GM20431 (cell line): ENCODE measurements around the gene FLT4.

Experiments used
- in situ Hi-C: fragments of 300-500 bp; cut with MseI, MboI; formaldehyde crosslinking; loops from one replicate; pipeline ENCODE4 v1.15.0; 2020; ENCODE audit warnings: low sequenced_read_pairs; ENCODE audit not compliant: unreplicated experiment

Gene FLT4

DNA sequence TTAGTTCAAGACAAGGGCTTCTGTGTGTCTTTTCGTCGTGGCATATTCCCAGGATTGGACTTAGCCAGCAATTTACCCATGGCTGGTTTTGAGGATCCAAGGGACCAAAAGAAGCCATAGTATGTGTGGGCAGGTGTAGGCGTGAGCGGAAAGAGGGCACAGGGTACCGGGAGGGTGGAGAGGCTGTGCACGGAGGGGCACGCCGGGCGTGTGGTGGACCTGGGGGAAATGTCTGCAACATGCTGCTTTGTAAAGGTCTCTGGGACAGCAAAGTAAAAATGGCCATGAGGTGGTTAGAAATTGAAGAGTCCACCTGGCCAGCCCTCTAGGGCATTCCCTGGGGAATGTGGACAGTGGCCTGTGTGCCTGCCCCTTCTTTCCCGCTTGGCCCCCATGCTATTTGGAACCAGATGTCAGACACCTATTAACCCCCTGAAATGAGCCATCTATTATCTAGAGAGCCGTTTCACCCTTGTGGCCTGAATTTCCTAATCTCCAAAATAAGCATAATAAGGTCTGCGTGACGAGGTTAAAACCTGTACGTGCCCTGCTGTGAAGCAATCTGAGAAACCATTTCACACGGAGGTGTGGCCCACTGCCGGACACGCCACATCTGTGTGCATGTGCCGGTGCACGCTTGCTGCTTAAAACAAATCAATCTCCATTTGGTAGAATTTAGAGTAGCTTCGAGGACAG is 5.1 kb downstream of the FLT4 start:
- in situ Hi-C loops = no loop called here

DNA sequence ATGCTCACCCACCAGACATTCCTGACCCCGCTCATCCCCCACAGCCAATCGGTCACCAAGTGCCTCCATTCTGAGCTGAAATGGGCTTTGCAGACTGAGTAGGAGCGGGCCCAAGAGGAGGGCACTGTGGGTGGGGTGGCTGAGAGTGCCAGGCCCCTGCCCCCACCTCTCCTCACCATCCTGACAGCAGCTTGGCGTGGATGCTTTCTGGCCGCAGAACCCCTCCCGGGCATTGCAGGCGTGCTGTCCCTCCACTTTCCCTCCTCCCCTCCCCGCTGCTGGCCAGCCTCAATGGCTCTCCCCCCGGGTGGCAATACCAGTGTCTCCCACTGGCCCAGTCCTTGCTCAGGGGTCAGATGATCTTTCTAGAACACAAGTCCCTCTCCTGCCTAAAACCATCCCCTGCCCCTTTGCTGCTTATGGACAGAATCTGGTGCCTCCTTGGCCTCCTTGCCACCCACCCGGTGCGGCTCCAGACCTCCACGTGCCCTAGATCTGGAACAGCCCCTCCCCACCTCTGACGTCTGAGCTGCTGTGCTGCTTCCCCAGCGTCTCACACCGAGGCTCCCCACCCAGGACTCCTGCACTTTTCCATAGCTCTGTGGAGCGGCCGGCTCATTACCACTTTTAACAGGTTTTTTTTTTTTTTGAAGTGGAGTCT is 6.1 kb downstream of the FLT4 start:
- in situ Hi-C loops = no loop called here

DNA sequence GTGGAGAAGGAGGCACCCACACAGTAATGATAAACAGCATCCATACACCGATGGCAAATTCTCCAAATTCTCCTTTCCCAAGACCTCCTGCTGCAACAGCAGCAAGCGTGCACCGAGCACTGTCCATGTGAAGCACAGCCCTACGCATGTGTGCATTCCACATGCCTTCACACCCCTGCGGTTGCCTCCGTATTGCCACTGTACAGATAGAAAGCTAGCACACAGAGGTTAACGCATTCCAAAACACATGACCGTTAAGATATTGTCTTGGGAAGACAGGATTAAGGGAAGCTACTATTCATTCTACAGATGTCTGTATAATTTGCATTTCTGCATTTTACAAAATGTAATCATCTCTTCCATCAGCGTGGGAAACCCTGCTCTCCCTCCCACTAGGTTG is 6.6 kb downstream of the FLT4 start:
- in situ Hi-C loops = no loop called here

DNA sequence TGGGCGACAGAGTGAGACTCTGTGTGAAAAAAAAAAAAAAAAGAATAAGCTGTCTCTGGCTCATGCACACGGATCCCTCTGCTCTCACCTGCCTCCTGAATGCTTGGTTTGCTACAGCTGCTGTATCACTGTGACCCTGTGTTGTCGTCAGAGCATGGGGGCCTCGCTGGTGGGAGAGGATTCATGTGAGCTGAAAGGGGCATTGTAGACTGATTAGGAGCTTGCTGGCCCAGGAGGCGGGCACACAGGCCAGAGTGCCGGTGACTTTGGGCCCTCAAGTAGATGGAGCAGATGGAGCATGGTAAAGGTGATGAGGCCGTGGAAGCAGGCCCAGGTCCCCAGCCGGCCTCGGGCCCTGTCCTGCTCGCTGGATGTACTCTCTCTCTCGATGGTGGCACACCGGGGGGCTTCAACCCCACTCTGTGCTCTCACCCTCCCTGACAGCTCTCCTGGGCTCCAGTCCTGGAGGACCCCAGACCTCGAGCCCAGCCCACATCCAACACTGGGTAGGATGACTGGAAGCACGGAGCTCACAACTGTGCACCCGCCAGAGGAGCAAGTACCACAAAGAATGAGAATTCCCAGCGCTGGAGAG is 7.1 kb downstream of the FLT4 start:
- in situ Hi-C loops = no loop called here

DNA sequence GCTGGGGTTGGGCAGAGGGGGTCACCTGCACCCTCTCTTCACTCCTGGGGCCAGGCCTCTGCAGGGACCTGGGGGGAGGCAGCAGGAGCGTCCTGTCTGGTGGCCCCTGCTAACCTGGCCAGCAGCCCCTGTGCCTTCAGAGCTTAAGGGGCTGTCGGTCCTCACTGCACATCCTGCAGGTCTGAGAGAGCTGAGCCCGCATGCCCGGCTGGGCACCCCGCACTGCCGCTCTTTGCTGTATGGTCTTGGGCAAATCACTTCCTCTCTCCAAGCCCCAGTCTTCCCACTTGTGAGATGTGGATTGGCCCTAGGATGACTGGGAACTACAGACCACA is 7.9 kb downstream of the FLT4 start:
- in situ Hi-C loops = no loop called here

DNA sequence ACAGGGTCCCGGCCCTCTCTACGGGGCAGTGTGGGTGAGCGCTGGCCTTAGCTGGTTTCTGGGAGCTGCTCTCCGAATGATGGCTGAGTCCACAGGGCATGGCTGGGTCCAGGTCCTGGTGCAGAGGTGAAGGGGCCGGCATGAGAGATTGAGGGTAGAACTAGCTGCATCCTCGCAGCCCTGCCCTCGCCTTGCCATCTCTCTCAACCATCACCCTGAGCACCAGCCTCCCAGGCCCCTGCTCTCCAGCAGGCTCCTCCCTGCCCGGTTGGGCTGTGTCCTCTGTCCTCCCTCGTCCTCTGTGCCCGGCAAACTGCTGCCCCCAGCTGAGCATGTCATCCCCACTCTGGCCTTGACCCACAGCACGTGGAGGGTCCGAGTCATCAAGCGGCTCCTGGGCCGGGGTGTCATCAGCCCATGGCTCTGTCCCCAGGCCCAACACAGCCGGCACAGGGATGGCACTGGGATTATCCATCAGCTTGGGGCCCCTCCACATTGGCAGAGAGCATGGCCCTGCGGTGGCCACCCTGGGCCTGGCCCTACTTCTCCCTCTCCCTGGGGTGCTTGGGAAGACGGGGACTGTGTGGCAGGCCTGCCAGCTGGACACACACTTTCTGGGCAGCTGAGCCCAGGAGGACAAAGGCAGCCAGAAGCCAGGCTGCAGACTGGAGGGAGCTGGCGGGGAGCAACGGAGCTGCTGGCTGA is 8.4 kb downstream of the FLT4 start:
- in situ Hi-C loops = no loop called here

DNA sequence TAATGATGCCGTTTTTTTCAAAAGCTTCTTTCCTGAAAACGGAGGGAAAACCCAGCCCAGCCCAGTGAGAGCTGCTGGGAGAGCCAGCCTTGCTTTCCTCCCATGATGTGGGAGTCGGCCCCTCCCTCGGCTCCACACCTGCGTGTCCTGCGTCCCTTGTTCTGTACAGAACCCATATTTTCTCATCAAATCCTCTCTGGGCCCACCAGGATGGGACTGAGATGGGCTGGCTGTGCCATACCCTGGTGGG is 8.9 kb downstream of the FLT4 start:
- in situ Hi-C loops = no loop called here

DNA sequence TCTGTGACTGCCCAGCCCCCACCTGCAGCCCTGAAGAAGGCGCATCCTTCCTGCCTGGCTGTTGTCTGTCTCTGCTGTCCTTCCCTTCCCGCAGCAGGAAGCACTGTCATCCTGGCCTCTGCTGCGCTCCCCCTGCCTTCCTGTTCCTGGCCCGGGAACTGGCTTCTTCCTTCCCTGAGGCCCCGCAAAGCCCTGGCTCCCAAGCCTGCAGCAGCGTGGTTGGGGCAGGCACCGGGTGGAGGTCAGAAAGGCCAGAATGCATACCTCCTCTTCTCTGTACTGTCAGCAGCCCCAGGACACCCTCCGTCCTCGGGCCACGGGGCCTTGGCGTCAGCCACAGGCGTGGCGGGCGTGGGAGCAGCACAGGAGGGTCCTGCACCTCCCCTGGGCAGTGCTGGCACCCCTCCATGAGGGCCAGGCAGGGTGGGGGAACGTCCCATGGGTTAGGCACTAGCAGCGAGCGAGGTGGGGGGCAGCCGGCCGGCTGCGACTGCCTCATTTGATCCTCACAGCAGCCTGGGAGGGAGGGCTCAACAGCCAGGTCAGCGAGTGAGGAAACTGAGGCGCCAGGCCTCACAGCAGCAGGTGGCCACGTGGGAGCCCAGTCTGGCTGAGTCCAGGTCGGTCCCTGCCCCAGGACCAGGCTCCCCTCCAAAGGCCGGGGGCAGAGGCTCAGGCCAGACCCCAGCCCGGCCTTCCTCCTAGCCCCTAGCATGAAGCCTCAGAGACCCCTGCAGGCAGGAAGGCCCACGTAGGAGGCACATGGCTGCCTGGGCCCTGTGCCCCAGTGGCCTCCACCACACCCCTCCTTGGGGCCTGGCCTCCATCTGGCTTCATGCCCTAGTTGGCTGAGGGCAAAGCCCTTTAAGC is 9.4 kb downstream of the FLT4 start:
- in situ Hi-C loops = no loop called here

DNA sequence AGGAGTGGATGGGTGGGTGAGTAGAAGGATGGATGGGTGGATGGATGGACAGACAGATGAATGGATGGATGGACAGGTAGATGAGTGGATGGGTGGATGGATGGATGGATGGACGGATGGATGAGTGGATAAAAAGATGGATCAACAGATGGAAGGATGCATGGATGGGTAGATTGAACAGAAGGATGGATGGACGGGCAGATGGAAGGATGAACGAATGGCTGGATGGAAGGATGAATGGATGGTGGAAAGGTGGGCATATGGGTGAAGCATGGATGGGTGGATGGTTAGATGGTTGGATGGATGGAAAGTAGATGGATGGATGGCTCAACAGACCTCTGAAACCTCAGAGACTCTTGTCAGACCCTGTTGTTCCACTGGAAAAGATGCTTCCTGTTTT is 10.1 kb downstream of the FLT4 start:
- in situ Hi-C loops = no loop called here

DNA sequence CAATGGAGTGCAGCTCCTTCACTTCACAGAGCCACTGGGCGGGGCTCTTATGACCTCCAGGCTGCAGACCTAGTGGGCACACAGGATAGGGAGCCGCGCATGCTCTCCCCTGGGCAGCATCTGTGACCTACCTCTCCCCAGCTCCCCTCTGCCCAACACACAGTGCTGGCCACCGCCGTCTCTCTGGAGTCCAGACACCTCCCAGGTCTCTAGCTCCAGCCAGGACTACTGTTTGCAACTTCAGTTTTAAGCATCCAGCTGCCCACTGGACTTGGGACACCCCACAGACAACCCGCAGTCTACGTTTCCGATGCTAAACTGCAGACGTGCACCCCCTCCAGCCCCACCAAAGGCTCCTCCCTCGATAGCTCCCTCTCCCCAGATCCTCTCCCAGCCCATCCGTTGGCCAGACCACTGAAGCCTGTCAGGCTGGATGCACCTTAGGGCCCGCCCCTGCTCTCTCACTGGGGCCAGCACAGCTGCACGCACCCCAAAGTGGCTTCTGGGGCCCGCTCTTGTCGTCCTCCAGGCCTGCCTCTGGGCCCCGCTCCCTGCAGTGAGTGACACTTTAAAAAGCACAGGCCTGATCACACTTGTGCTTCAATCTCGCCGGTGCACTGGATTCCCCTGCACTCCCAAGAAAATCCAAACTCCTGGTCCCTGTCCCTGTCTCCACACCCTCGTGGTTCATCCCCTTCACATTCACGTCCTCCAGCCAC is 11.3 kb downstream of the FLT4 start:
- in situ Hi-C loops = no loop called here

DNA sequence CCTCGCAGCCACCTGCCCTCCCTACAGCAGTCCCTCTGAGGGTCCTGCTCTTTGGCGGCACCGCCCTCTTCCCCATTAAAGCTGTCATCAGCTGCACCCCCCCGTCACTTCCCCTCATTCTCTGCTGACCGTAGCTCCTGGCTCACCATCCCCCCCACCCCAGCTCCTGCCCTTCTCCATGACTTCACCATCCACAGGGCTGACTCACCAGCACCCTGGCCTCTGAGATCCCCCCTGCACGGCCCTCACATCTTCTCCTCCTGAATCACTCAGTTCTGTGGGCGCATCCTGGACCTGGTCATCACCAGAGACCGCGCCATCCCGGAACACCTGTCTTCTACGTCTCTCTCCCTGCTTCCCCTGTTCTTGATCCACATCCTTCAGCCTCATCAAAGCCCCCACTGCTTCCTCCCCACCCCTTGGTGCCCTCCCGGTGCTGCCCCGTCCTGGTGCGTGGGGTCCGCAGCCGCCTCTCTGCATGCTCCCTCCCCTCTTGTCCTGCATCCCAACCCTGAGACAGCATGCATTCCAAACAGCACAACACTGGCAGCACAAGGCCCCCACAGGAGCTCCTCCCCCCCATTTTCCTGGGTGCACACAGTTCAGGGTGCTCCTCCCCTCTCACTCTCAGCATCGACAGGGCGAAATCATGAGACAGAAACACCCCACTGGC is 12.9 kb downstream of the FLT4 start:
- in situ Hi-C loops = no loop called here

DNA sequence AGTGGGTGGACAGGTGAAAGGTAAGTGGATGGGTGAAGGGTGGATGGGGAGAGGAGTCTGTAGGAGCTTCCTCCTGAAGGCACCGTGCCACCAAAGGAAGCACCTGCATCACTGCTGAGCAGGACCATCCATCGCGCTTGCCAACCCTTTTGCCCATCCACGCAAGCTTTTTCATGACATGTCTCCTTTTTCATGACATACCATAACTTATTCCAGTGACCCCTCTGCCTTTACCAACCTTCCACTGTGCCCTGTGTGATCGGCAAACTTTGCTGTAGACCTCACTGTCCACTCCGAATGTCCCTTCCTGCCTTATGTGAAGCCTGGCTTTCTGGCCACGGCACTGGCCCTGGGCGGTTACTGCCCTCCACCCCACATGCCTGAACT is 13.4 kb downstream of the FLT4 start:
- in situ Hi-C loops = no loop called here

DNA sequence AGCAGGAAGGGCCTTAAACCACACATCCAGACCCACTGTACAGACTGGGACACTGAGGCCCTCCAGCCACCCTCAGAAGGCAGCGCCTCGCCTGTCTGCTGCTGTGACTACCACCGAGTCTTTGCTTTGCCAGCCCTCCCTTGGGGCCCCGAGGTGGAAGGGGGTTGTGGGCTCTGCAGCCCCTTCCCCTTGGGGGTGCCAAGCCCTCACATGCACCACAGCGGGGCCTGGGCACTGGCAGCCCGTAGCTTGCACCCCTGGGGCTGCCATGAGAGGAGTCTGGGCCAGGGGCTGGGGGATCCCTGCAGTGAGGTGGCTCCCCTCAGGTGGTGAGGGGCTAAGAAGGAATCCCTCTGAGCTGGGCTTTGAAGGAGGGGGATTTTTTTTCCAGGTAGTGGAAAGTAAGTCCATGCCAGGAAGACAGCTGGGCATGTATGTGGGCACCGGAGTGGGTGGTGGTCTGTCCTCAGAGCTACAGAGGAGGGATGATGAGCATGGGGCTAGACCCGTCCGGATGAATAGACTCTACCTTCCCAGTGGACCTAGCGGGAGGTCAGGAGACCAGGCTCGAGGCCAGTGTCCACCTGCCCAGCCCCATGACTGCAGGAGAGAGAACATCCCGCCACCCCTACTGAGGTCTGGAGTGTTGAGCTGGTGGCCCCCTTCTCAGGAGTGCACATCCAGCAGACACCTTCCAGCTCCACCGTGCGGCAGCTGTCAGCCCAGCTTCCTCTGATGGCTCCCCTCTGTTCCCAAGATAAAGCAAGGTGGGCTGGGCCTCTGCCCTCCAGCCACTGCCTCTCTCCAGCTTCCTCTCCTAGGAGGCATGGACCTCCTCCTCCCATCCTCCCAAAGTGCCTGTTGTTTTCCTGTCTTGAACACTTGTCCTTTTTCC is 15.9 kb downstream of the FLT4 start:
- in situ Hi-C loops = no loop called here

DNA sequence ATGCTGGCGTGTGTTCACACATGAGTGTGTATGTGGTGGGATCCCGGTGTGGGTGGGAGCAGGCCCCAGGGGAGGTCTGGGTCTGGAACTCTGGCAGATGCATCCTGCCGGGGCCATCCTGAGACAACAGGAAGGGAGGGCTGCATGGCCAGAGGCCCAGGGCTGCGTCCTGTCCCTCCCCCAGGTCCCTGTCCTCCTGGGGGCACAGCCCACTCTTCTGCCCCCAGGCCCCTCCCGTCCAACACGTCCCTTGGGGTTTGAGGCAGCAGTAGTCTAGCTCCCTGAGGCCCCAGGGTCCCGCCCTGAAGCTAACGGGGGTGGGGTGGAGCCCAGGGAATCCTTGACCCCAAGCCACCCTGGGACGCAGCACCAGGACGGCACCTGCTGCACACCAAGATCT is 16.6 kb downstream of the FLT4 start:
- in situ Hi-C loops = no loop called here

DNA sequence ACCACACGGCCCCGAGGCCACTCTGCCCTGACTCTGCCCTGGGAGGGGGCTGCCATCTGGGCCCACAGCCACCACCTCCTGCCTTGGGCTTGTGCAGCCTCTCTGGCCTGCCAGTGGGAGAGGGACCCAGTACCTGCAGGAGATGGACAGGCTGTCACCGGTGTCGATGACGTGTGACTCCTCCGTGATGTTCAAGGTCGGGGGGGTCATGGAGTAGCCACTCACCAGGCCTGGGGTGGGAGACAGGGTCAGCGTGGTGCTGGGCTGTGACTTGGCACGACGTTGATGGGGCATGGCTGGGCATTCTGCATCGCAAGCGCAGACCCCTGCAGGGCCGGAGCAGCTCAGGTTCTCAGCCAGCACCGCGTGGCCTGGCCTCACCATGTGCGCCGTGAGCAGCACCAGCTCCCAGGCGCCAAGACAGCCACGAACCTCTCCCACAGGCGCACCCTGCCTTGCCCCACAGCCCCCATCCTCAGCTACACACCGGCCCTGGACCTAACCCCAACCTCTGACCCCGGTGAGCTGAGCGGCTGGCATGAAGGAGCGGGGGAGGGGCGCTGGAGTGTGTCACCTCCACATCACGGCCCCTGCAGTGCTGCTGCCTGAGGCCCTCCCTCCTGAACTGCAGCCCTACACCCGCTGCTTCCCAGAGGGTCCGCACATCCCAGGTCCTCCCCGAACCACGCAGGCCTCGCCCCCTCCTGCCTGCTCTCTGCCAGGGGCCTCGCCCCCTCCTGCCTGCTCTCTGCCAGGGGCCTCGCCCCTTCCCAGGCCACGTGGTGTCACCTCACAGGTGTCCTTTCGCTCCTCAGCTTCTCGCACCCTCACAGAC is 17.6 kb downstream of the FLT4 start:
- in situ Hi-C loops = no loop called here

DNA sequence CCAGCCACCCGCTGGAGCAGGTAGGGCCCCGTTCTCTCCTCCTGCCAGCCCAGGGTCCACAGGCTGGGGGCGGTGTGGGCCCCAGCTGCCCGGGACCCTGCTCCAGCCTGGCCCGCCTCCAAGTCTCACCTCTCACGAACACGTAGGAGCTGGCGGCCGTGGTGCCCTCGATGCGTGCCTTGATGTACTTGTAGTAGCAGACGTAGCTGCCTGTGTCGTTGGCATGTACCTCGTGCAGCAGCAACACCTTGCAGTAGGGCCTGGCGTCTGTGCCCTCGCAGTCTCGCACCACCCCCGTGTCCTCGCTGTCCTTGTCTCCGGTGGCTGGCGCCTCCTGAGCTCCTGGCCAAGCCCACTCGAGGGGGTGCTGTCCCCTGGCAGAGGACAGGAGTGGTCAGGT is 19.0 kb downstream of the FLT4 start:
- in situ Hi-C loops = no loop called here

DNA sequence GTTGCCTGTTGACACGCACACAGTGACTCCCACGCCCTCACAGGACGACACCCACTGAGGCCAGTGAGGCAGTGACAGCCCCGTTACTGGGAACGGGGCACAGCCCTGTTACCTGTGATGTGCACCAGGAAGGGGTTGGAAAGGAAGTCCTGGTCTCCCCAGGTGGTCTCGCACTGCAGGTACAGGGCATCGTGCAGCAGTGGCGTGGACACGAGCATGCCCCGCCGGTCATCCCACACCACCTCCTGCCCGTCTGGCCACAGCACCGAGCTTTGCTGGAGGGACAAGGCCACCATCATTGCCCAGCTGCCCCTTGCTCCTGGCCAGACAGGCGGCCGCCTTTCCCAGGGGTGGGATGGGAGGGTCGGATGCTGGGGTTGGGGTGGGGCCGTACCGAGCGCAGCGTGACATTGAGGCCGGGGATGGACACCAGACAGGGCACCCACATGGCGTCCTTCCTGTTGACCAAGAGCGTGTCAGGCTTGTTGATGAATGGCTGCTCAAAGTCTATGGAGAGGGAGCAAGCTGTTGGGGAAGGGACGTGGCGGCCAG is 19.5 kb downstream of the FLT4 start:
- in situ Hi-C loops = no loop called here
